ENCODE measurements around the gene COPB2.

- TF ChIP-seq CTCF (IDR thresholded peaks at IDR 0.05; ENCODE audit: borderline replicate concordance, extremely low read depth, low read length, poor library complexity, severe bottlenecking) (no peak), EZH2 (IDR thresholded peaks at IDR 0.05; ENCODE audit: borderline replicate concordance, low read depth, low read length, severe bottlenecking) (no peak)
Measured at GRCh38 chr3:139346771-139347170, 42.7 kb downstream of the COPB2 start.

Measured in DND-41 (cell line).